AG20443 (cell line): Measurements from ENCODE around the gene NTM.

Experiments
- DNase-seq: peaks from one replicate; pipeline ENCODE4 v3.0.0; 2012; ENCODE audit warnings: low spot score, mixed read lengths

The NTM gene

GRCh38 chr11:131824771-131825170 lies 454.4 kb downstream of the NTM start:
- DNase-seq = peak; percentile 61

- no peak for DNase-seq
Observed at GRCh38 chr11:131827430-131827829, 457.0 kb downstream of the NTM start.

- DNase-seq = no peak
Observed at GRCh38 chr11:131829725-131830124, 459.3 kb downstream of the NTM start.

- DNase-seq = no peak
Observed at GRCh38 chr11:131832079-131832478, 461.7 kb downstream of the NTM start.

GRCh38 chr11:131833366-131833765 lies 463.0 kb downstream of the NTM start:
- no peak for DNase-seq

- no peak for DNase-seq
Observed at GRCh38 chr11:131837562-131837961, 467.1 kb downstream of the NTM start.

- DNase-seq = no peak
Observed at GRCh38 chr11:131838016-131838415, 467.6 kb downstream of the NTM start.

GRCh38 chr11:131839326-131839725 lies 468.9 kb downstream of the NTM start:
- no peak for DNase-seq

- no peak for DNase-seq
Observed at GRCh38 chr11:131840545-131840944, 470.1 kb downstream of the NTM start.

GRCh38 chr11:131841028-131841427 lies 470.6 kb downstream of the NTM start:
- DNase-seq = no peak

GRCh38 chr11:131841925-131842635 lies 471.7 kb downstream of the NTM start:
- no peak for DNase-seq

GRCh38 chr11:131845255-131845654 lies 474.8 kb downstream of the NTM start:
- DNase-seq = no peak

- DNase-seq = no peak
Observed at GRCh38 chr11:131849485-131849884, 479.1 kb downstream of the NTM start.

- no peak for DNase-seq
Observed at GRCh38 chr11:131850507-131850906, 480.1 kb downstream of the NTM start.

- DNase-seq = no peak
Observed at GRCh38 chr11:131851964-131852755, 481.7 kb downstream of the NTM start.

- no peak for DNase-seq
Observed at GRCh38 chr11:131852757-131853156, 482.3 kb downstream of the NTM start.

- DNase-seq = no peak
Observed at GRCh38 chr11:131854391-131854790, 484.0 kb downstream of the NTM start.

- no peak for DNase-seq
Observed at GRCh38 chr11:131855320-131855719, 484.9 kb downstream of the NTM start.

GRCh38 chr11:131857246-131857645 lies 486.8 kb downstream of the NTM start:
- DNase-seq = no peak

GRCh38 chr11:131858505-131858904 lies 488.1 kb downstream of the NTM start:
- no peak for DNase-seq

- DNase-seq = peak; percentile 58
Observed at GRCh38 chr11:131859538-131860210, 489.3 kb downstream of the NTM start.

GRCh38 chr11:131864228-131864627 lies 493.8 kb downstream of the NTM start:
- DNase-seq = no peak

- no peak for DNase-seq
Observed at GRCh38 chr11:131865860-131866259, 495.4 kb downstream of the NTM start.
